Keratinocyte (primary cell): ENCODE measurements around the gene PARD3B.
"Not testable (repeated sequence)": the region's sequence is repeated elsewhere in the genome, so short reads cannot be mapped to it uniquely, and the experiment has no call there.

Experiments
- EZH2 ChIP-seq: IDR thresholded peaks from one replicate; pipeline ENCODE4 v1.6.1; 2012; ENCODE audit warnings: inconsistent platforms, mild to moderate bottlenecking, low read length, moderate library complexity
- TF ChIP-seq, protein P1 (sequence below), 3 experiments: IDR thresholded peaks in 1 of 3; conservative IDR thresholded peaks in 1 of 3; optimal IDR thresholded peaks in 1 of 3; 2 replicates in 2 of 3; 3 replicates in 1 of 3; pipeline versions ENCODE3 to v1.5.1; 2011; ENCODE audit warnings: low read length in 3 of 3, mild to moderate bottlenecking in 3 of 3, moderate library complexity in 2 of 3, control low read depth in 1 of 3, inconsistent platforms in 1 of 3; ENCODE audit not compliant: insufficient read depth in 2 of 3; ENCODE audit errors: extremely low read depth in 1 of 3

DNA sequence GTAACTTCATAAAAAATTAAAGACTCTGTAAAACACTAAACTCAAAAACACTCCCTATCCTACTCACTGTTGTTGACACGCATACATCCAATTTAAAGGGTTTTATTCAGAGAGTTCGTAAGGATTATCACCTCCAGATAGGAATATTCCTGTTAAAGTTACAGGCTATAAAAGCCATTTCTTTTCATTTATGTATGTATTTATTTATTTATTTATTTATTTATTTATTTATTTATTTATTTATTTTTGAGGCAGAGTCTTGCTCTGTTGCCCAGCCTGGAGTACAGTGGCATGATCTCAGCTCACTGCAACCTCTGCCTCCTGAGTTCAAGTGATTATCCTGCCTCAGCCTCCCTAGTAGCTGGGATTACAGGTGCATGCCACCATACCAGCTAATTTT, 948.3 kb downstream of the PARD3B start:
- TF ChIP-seq, protein P1, sequence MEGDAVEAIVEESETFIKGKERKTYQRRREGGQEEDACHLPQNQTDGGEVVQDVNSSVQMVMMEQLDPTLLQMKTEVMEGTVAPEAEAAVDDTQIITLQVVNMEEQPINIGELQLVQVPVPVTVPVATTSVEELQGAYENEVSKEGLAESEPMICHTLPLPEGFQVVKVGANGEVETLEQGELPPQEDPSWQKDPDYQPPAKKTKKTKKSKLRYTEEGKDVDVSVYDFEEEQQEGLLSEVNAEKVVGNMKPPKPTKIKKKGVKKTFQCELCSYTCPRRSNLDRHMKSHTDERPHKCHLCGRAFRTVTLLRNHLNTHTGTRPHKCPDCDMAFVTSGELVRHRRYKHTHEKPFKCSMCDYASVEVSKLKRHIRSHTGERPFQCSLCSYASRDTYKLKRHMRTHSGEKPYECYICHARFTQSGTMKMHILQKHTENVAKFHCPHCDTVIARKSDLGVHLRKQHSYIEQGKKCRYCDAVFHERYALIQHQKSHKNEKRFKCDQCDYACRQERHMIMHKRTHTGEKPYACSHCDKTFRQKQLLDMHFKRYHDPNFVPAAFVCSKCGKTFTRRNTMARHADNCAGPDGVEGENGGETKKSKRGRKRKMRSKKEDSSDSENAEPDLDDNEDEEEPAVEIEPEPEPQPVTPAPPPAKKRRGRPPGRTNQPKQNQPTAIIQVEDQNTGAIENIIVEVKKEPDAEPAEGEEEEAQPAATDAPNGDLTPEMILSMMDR (optimal IDR thresholded peaks at IDR 0.05 in 1 of 3, IDR thresholded peaks at IDR 0.05 in 1 of 3, conservative IDR thresholded peaks at IDR 0.05 in 1 of 3; ENCODE audit: extremely low read depth in 1 of 3, insufficient read depth in 2 of 3, low read length in 3 of 3): not testable (repeated sequence)
- not testable (repeated sequence) for TF ChIP-seq EZH2
